ENCODE results near the gene CDK13. TPM values are rescaled to one million over a fixed set of nuclear protein-coding genes. Genes with fewer than 3 reads are reported as not detected.

Gene CDK13
- total RNA-seq, 1 donor from 2014 or later, result 83.6 TPM

Other genes starting within 250 kb of the CDK13 start
- gene MPLKIP, start 184.4 kb downstream of the CDK13 start, total RNA-seq, result 29.9 and 35.1 TPM in 2 replicates
- 0.61 and 1.3 TPM in 2 replicates for gene SUGCT, start 184.7 kb downstream of the CDK13 start, total RNA-seq

Measured in activated B cell treated with CpG ODN at 0.5 μM for 24 hours (primary cell).